GM12878 (cell line): ENCODE data around the gene MRPL38.

ENCODE experiments used
- CHD2 ChIP-seq: IDR thresholded peaks from 2 replicates; pipeline ENCODE4 v1.6.1; 2011; ENCODE audit warnings: low read depth, low read length, improper control_type of control experiment, borderline replicate concordance
- CTCF ChIP-seq, 3 experiments: IDR thresholded peaks in 2 of 3; conservative IDR thresholded peaks in 1 of 3; 2 replicates each; pipeline ENCODE4 v1.5.1; 2011; ENCODE audit warnings: low read depth in 3 of 3, low read length in 3 of 3, mild to moderate bottlenecking in 3 of 3, control low read depth in 2 of 3, moderate library complexity in 2 of 3, inconsistent platforms in 1 of 3, mixed read lengths in 1 of 3; ENCODE audit not compliant: control insufficient read depth in 2 of 3, insufficient read depth in 1 of 3; ENCODE audit errors: extremely low read depth in 1 of 3
- ESRRA ChIP-seq: IDR thresholded peaks from 2 replicates; pipeline ENCODE4 v1.6.1; 2012; ENCODE audit warnings: mild to moderate bottlenecking, low read length, improper control_type of control experiment
- EZH2 ChIP-seq: IDR thresholded peaks from 2 replicates; pipeline ENCODE4 v1.6.1; 2012; ENCODE audit warnings: low read depth, mild to moderate bottlenecking, control low read depth, inconsistent platforms, low read length, borderline replicate concordance; ENCODE audit not compliant: control insufficient read depth
- GABPA ChIP-seq: IDR thresholded peaks from 2 replicates; pipeline ENCODE4 v1.6.1; 2014; ENCODE audit warnings: antibody characterized with exemption, low read depth, mild to moderate bottlenecking, inconsistent platforms
- KLF5 ChIP-seq: fragments of 450-650 bp; IDR thresholded peaks from 2 replicates; pipeline ENCODE4 v1.6.1; 2014; ENCODE audit warnings: mild to moderate bottlenecking; ENCODE audit not compliant: partially characterized antibody
- POLR2A ChIP-seq: IDR thresholded peaks from 2 replicates; pipeline ENCODE4 v1.6.1; 2011; ENCODE audit warnings: low read depth, mild to moderate bottlenecking, low read length
- POLR2AphosphoS5 ChIP-seq: IDR thresholded peaks from 2 replicates; pipeline ENCODE4 v1.6.1; 2011; ENCODE audit warnings: mild to moderate bottlenecking, low read length, inconsistent platforms
- SMC3 ChIP-seq: IDR thresholded peaks from 2 replicates; pipeline ENCODE4 v1.6.1; 2011; ENCODE audit warnings: low read length, improper control_type of control experiment, borderline replicate concordance
- TAF1 ChIP-seq: IDR thresholded peaks from 2 replicates; pipeline ENCODE4 v1.6.1; 2011; ENCODE audit warnings: mild to moderate bottlenecking, low read depth, low read length, borderline replicate concordance
- TARDBP ChIP-seq: IDR thresholded peaks from 2 replicates; pipeline ENCODE4 v1.6.1; 2016; ENCODE audit warnings: borderline replicate concordance
- TF ChIP-seq, protein P1 (sequence below): IDR thresholded peaks from 2 replicates; pipeline ENCODE4 v1.6.1; 2012; ENCODE audit warnings: mild to moderate bottlenecking, low read depth, low read length
- TF ChIP-seq, protein P2 (sequence below): IDR thresholded peaks from 2 replicates; pipeline ENCODE4 v1.6.1; 2012; ENCODE audit warnings: low read depth, low read length, improper control_type of control experiment
- TF ChIP-seq, protein P3 (sequence below): fragments of 150-350 bp; IDR thresholded peaks from 2 replicates; pipeline ENCODE4 v1.6.1; 2014; ENCODE audit warnings: mild to moderate bottlenecking, low read depth, low read length

- TF ChIP-seq, protein P1, sequence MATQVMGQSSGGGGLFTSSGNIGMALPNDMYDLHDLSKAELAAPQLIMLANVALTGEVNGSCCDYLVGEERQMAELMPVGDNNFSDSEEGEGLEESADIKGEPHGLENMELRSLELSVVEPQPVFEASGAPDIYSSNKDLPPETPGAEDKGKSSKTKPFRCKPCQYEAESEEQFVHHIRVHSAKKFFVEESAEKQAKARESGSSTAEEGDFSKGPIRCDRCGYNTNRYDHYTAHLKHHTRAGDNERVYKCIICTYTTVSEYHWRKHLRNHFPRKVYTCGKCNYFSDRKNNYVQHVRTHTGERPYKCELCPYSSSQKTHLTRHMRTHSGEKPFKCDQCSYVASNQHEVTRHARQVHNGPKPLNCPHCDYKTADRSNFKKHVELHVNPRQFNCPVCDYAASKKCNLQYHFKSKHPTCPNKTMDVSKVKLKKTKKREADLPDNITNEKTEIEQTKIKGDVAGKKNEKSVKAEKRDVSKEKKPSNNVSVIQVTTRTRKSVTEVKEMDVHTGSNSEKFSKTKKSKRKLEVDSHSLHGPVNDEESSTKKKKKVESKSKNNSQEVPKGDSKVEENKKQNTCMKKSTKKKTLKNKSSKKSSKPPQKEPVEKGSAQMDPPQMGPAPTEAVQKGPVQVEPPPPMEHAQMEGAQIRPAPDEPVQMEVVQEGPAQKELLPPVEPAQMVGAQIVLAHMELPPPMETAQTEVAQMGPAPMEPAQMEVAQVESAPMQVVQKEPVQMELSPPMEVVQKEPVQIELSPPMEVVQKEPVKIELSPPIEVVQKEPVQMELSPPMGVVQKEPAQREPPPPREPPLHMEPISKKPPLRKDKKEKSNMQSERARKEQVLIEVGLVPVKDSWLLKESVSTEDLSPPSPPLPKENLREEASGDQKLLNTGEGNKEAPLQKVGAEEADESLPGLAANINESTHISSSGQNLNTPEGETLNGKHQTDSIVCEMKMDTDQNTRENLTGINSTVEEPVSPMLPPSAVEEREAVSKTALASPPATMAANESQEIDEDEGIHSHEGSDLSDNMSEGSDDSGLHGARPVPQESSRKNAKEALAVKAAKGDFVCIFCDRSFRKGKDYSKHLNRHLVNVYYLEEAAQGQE, result no peak
- TF ChIP-seq, protein P2, sequence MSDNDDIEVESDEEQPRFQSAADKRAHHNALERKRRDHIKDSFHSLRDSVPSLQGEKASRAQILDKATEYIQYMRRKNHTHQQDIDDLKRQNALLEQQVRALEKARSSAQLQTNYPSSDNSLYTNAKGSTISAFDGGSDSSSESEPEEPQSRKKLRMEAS, result no peak
- TF ChIP-seq SMC3 (no peak), POLR2AphosphoS5 (no peak), TAF1 (no peak), CTCF (IDR thresholded peaks at IDR 0.05 in 2 of 3, conservative IDR thresholded peaks at IDR 0.05 in 1 of 3; ENCODE audit: control insufficient read depth in 2 of 3, extremely low read depth in 1 of 3, insufficient read depth in 1 of 3, low read depth in 3 of 3, low read length in 3 of 3) (no peak), KLF5 (no peak), POLR2A (no peak), TARDBP (no peak), GABPA (no peak), ESRRA (no peak), EZH2 (no peak), CHD2 (no peak)
- TF ChIP-seq, protein P3, sequence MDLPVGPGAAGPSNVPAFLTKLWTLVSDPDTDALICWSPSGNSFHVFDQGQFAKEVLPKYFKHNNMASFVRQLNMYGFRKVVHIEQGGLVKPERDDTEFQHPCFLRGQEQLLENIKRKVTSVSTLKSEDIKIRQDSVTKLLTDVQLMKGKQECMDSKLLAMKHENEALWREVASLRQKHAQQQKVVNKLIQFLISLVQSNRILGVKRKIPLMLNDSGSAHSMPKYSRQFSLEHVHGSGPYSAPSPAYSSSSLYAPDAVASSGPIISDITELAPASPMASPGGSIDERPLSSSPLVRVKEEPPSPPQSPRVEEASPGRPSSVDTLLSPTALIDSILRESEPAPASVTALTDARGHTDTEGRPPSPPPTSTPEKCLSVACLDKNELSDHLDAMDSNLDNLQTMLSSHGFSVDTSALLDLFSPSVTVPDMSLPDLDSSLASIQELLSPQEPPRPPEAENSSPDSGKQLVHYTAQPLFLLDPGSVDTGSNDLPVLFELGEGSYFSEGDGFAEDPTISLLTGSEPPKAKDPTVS, result no peak
Measured at GRCh38 chr17:75942473-75942872, 37.8 kb upstream of the MRPL38 start.
